ENCODE results near the gene CCL17. TPM values are rescaled to one million over a fixed set of nuclear protein-coding genes. Genes with fewer than 3 reads are reported as not detected.

The CCL17 gene
- total RNA-seq, 1 experiment from 2014 or later: 2.1 TPM

GRCh38 chr16:57447186-57447962 lies 42.8 kb downstream of the CCL17 start, which contains the start of the genes CIAPIN1 and COQ9:
CIAPIN1 (minus strand) TSS chr16:57447385; CDS start chr16:57440928, 6,457 bp downstream.
COQ9 (plus strand) TSS chr16:57447479; CDS start chr16:57447506, 27 bp downstream.
- peak; percentile 89 for DNase-seq (ENCODE audit: low read depth, low spot score)
- in situ Hi-C loops (cut with HindIII; ENCODE audit: low pct_unique_long_range_greater_than_20kb, low sequenced_read_pairs): no loop called here

DNA sequence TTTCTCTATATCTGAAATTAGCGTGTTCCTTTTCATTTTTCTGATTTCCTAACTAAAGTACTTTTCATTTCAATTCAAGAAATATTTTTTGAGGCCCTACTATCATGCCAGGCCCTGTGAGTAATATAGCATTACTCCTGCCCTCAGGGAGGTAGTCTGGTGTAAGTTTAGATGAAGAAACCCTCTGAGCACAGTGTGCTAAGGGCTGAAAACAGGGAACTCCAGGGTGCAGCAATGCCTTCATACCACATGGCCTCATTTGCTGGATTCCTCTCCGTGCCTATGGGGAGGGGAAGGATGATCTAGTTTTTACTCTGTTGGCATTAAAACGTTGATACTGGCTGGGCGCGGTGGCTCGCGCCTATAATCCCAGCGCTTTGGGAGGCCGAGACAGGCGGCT lies 47.5 kb downstream of the CCL17 start:
- in situ Hi-C loops (cut with HindIII; ENCODE audit: low pct_unique_long_range_greater_than_20kb, low sequenced_read_pairs): no loop called here
- DNase-seq (ENCODE audit: low read depth, low spot score): no peak

DNA sequence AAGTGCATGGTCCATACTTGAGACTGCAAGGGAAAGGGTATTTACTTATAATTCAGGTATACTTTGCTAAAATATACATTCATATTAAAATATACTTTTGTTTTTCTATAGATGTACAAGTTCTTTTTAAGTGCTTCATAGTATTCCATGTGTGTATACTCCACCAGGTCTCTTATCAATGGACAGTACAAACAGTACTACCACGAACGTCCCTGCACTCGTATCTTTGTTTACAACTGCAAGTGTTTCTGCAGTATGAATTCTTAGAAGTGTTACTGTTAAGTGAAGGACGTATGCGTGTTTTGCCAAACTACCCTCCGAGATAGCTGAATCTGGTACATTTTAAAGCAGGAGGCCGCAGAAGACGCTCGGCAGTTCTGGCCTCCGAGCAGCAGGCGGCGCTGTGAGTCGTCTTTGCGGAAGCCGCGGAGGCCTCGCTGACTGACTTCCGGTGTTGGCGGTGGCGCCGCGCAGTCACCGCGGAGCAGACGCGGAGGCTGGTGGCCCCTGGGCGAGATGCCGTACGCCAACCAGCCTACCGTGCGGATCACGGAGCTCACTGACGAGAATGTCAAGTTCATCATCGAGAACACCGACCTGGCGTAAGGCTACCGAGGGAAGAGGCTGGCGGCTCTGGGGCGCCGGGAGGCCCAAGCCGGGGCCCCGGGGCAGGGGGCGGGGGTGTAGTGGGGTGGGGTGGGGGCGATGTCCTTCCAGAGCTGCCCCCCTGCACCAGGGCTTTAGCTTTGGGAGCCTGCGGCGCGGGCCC lies 57.8 kb downstream of the CCL17 start, which contains the start of gene POLR2C:
Gene POLR2C, plus strand, starts transcription at position 471 of the 769 bp plus-strand sequence. Its CDS starts 46 bp downstream, at position 517.
- in situ Hi-C loops (cut with HindIII; ENCODE audit: low pct_unique_long_range_greater_than_20kb, low sequenced_read_pairs): no loop called here
- DNase-seq (ENCODE audit: low read depth, low spot score): peak; percentile 78

- in situ Hi-C loops (cut with HindIII; ENCODE audit: low pct_unique_long_range_greater_than_20kb, low sequenced_read_pairs): no loop called here
- DNase-seq (ENCODE audit: low read depth, low spot score): no peak
Measured at GRCh38 chr16:57462978-57463362, 58.4 kb downstream of the CCL17 start.

- in situ Hi-C loops (cut with HindIII; ENCODE audit: low pct_unique_long_range_greater_than_20kb, low sequenced_read_pairs): no loop called here
- no peak for DNase-seq (ENCODE audit: low read depth, low spot score)
Measured at GRCh38 chr16:57464523-57464922, 60.0 kb downstream of the CCL17 start.

Other genes with a start within 250 kb of the CCL17 start
- 71.2 and 83.4 TPM in 2 replicates for gene PSME3IP1, start 218.7 kb upstream of the CCL17 start, total RNA-seq (2014; rRNA removed; shearing (Covaris generic))
- gene RSPRY1, start 218.4 kb upstream of the CCL17 start, total RNA-seq (2014; rRNA removed; shearing (Covaris generic)): 18.2 and 19.9 TPM in 2 replicates
- gene ARL2BP, start 159.5 kb upstream of the CCL17 start, total RNA-seq (2014; rRNA removed; shearing (Covaris generic)): 52.3 and 55.7 TPM in 2 replicates
- gene PLLP, start 120.1 kb upstream of the CCL17 start, total RNA-seq (2014; rRNA removed; shearing (Covaris generic)): 0.13 and 0.32 TPM in 2 replicates
- gene CCL22, start 46.0 kb upstream of the CCL17 start, total RNA-seq (2014; rRNA removed; shearing (Covaris generic)): not detected in 2 replicates
- gene CX3CL1, start 32.3 kb upstream of the CCL17 start, total RNA-seq (2014; rRNA removed; shearing (Covaris generic)): 5.0 and 5.2 TPM in 2 replicates
- 81.6 and 82.3 TPM in 2 replicates for gene CIAPIN1, start 42.6 kb downstream of the CCL17 start, total RNA-seq (2014; rRNA removed; shearing (Covaris generic))
- 67.7 and 70.7 TPM in 2 replicates for gene COQ9, start 42.7 kb downstream of the CCL17 start, total RNA-seq (2014; rRNA removed; shearing (Covaris generic))
- 79.8 and 107 TPM in 2 replicates for gene POLR2C, start 57.9 kb downstream of the CCL17 start, total RNA-seq (2014; rRNA removed; shearing (Covaris generic))
- gene DOK4, start 81.7 kb downstream of the CCL17 start, total RNA-seq (2014; rRNA removed; shearing (Covaris generic)): 2.5 and 3.6 TPM in 2 replicates
- 8.9 and 10.5 TPM in 2 replicates for gene CCDC102A, start 131.8 kb downstream of the CCL17 start, total RNA-seq (2014; rRNA removed; shearing (Covaris generic))
- not detected in 2 replicates for gene ADGRG5, start 137.9 kb downstream of the CCL17 start, total RNA-seq (2014; rRNA removed; shearing (Covaris generic))
- gene ADGRG1, start 223.9 kb downstream of the CCL17 start, total RNA-seq (2014; rRNA removed; shearing (Covaris generic)): 14.4 and 17.3 TPM in 2 replicates